GM18507 (cell line): ENCODE measurements around the gene NBPF20.
"Not testable (repeated sequence)": the region's sequence is repeated elsewhere in the genome, so short reads cannot be mapped to it uniquely, and the experiment has no call there.

Experiments
- DNase-seq: peaks from one replicate; pipeline ENCODE4 v3.0.0; 2011; ENCODE audit warnings: low read depth; ENCODE audit not compliant: insufficient read length; ENCODE audit errors: extremely low spot score
- FAIRE-seq: peaks from 2 replicates; lab custom pipeline; 2011; peaks lifted over from hg19 to GRCh38; lab: Jason Lieb, UNC

NBPF20 gene, protein sequence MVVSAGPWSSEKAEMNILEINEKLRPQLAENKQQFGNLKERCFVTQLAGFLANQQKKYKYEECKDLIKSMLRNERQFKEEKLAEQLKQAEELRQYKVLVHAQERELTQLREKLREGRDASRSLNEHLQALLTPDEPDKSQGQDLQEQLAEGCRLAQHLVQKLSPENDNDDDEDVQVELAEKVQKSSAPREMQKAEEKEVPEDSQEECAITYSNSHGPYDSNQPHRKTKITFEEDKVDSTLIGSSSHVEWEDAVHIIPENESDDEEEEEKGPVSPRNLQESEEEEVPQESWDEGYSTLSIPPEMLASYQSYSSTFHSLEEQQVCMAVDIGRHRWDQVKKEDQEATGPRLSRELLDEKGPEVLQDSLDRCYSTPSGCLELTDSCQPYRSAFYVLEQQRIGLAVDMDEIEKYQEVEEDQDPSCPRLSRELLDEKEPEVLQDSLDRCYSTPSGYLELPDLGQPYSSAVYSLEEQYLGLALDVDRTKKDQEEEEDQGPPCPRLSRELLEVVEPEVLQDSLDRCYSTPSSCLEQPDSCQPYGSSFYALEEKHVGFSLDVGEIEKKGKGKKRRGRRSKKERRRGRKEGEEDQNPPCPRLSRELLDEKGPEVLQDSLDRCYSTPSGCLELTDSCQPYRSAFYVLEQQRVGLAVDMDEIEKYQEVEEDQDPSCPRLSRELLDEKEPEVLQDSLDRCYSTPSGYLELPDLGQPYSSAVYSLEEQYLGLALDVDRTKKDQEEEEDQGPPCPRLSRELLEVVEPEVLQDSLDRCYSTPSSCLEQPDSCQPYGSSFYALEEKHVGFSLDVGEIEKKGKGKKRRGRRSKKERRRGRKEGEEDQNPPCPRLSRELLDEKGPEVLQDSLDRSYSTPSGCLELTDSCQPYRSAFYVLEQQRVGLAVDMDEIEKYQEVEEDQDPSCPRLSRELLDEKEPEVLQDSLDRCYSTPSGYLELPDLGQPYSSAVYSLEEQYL (N-terminal part only)

GRCh38 chr1:145425436-145426029 lies at the start of gene NBPF20:
NBPF20 (minus strand) TSS chr1:145425603; CDS start chr1:145405272, 20,331 bp downstream.
- peak; percentile 76 for DNase-seq
- no peak for FAIRE-seq

GRCh38 chr1:145474837-145475368 lies 49.5 kb upstream of the NBPF20 start:
- DNase-seq, FAIRE-seq: not testable (repeated sequence)

GRCh38 chr1:145472731-145473130 lies 47.3 kb upstream of the NBPF20 start:
- FAIRE-seq, DNase-seq: not testable (repeated sequence)

DNA sequence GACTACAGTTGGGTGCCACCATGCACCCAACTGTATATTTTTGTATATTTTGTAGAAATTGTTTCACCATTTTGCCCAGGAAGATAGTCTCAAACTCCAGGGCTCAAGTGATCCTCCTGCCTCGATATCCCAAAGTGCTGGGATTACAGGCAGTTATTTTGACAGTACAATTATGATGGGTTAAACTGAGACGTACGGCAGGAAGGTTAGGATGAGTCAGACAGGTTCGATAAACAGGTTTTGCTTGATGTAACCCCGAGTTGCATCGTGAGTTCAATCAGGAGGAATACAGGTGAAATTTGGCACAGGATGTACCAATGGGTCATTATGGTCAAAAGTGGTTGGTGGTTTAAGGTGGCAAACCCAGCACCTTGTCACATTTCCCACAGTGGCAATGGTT lies 46.0 kb upstream of the NBPF20 start:
- not testable (repeated sequence) for DNase-seq, FAIRE-seq

GRCh38 chr1:145465405-145466144 lies 40.2 kb upstream of the NBPF20 start:
- FAIRE-seq: not testable (repeated sequence)

GRCh38 chr1:145464708-145465336 lies 39.4 kb upstream of the NBPF20 start:
- DNase-seq, FAIRE-seq: not testable (repeated sequence)

More at GRCh38 chr1:145465405-145466144, 40.2 kb upstream of the NBPF20 start:
- peak; percentile 1 for DNase-seq

DNA sequence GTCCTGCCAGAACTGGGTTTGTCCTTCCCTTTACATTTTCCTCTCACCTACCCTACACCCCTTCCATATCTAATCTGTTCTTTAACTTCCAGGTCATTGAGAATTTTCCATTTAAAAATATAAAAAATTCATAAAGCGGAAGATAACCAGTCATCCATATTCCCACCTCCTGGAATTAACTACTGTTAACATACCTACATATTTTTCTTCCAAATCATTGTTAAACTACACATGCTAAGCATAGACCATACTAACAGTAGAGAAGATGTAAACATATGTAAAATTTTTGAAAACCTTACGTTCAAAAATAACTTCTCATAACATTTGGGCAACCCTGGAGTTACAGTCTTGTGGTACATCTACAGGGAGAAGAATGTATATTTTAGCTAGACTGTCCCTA lies 38.6 kb upstream of the NBPF20 start:
- DNase-seq, FAIRE-seq: not testable (repeated sequence)

GRCh38 chr1:145460684-145461083 lies 35.3 kb upstream of the NBPF20 start:
- FAIRE-seq: not testable (repeated sequence)

DNA sequence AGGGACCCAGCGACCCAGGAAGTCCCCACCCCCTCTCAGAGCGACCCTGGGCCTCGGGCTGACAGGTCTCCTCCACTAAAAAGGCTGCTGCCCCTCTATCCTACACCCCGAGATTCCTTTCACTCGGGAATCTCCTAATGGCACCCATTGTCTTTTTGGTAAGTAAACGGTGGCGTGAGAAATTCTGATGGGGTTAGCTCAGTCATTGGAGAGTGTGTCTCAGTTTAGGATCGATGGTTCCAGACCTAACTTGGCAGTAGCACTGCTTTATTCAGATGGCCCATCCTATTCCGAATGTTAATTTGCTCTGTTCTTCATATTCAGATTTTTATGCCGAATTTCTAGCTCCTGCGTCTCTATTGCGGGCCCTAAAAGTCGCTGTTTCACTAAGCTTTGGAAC lies 34.6 kb upstream of the NBPF20 start:
- not testable (repeated sequence) for FAIRE-seq, DNase-seq

More at GRCh38 chr1:145460684-145461083, 35.3 kb upstream of the NBPF20 start:
- DNase-seq: not testable (repeated sequence)

GRCh38 chr1:145459591-145459990 lies 34.2 kb upstream of the NBPF20 start:
- FAIRE-seq, DNase-seq: not testable (repeated sequence)

DNA sequence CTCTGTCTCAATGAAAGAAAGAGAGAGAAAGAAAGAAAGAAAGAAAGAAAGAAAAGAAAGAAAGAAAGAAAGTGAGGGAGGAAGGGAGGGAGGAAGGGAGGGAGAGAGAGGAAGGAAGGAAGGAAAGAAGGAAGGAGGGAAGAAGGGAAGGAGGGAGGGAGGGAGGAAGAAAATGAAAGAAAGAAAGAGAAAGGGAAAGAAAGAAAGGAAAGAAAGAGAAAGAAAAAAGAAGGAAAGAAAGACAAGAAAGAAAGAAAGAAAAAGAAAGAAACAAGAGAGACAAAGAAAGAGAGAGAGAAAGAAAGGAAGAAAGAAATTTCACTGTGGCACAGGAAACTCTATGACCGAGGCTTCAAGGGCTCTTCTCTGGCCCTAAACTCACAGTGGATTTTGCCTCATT lies 33.7 kb upstream of the NBPF20 start:
- not testable (repeated sequence) for DNase-seq, FAIRE-seq

- FAIRE-seq, DNase-seq: not testable (repeated sequence)
Observed at GRCh38 chr1:145454824-145455177, 29.4 kb upstream of the NBPF20 start.

DNA sequence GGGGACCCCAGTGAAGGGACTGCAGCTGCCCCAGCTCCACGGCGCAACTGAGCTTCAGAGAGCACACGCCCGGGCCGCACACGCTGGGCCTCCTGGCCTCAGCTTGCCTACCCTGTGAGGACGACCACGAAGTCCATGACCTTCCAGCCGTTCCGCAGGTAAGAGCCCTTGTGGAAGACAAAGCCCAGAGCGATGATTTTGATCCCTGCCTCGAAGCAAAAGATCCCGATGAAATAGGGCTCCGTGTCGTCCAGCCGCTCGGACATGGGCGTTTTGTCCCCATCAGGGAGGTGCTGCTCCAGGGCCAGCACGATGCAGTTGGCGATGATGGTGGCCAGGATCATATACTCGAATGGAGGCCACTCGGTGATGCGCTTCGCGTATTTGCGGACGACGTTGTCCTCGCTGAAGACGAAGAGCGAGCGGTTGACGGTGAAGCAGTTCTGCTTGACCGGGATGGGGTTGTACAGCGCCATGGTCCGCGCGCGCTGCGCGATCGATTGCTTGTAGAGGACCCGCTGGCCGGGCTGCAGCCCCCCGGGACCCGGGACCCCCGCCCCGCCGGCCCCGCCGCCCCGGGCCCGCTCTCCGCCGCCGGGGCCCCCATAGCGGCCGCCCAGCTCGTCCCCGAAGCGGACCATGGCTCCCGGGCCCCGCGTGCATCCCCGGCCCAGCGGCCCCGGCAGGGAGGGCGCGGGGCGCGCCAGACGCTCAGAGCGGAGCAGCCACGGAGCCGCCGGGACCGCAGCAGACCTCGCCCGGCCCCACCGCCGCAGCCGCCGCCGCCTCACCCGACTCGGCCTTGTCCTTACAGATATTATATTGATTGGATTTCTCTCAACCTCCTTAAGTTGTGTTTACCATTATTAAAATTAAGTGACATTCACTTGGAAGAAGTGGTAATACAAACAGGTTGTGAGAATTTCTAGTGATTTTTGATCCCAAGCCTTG lies 28.7 kb upstream of the NBPF20 start:
- not testable (repeated sequence) for FAIRE-seq, DNase-seq

GRCh38 chr1:145452506-145452905 lies 27.1 kb upstream of the NBPF20 start:
- not testable (repeated sequence) for FAIRE-seq, DNase-seq

DNA sequence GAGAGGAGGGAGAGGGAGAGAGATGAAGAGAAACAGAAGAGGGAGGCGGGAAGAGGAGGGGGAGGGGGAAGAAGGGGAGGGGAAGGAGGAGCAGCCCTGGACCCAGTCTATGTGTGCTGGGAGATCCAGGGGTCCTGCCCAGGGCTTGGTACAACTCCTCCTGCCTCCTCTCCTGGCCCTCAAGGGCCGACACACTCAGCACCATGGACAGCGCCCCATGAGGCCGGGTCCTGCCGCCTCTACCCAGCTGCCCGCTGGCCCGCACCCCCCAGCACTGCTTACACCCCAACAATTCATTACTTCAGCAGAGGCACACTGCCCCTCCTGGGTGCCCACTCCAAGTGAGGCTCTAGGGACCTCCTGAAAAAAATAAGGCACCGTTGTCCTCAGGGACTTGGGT lies 26.5 kb upstream of the NBPF20 start:
- not testable (repeated sequence) for DNase-seq, FAIRE-seq

DNA sequence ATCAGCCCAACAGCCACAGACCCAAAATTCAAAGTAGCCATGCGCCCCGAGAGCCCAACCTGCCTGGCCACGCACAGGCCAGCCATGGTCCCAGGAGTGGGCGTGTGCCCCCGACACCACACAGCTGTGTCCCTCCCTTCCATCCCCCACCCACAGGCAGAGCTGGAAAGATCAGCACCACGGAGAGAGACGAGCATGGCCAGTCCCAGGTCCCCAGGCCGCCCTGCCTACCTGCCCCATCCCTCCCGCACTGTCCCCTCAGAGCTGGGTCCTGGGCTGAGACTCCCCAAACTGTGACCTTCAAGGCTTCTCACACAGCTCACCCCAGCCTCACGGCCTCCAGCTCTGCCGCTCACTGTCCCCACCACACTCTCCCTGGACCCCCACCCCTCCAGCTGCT lies 19.8 kb upstream of the NBPF20 start:
- FAIRE-seq, DNase-seq: not testable (repeated sequence)

GRCh38 chr1:145442340-145442739 lies 16.9 kb upstream of the NBPF20 start:
- DNase-seq, FAIRE-seq: not testable (repeated sequence)
